Activated B cell treated with CpG ODN at 0.5 μM for 24 hours (primary cell): ENCODE results near the gene PLXDC1. TPM values are rescaled to one million over a fixed set of nuclear protein-coding genes. Genes with fewer than 3 reads are reported as not detected.

Experiments used
- ATAC-seq: fragments of 200-7000 bp; cut with Tn5 transposase; one replicate; pipeline ENCODE4 v1.10.0; 2021; ENCODE audit warnings: low read depth, mild to moderate bottlenecking, moderate library complexity
- CTCF ChIA-PET: fragments of 350-600 bp; sonication (Branson Sonifier 250); formaldehyde crosslinking; loops from one replicate; lab custom pipeline; 2021; ENCODE audit warnings: antibody characterized with exemption; lab: Charles Lee
- POLR2A ChIA-PET: fragments of 350-600 bp; sonication (Branson Sonifier 250); formaldehyde crosslinking; loops from one replicate; lab custom pipeline; 2021; ENCODE audit warnings: antibody characterized with exemption; lab: Charles Lee
- DNase-seq: peaks from one replicate; pipeline ENCODE4 v3.0.0; 2022
- H3K27ac Mint-ChIP-seq: one replicate; pipeline ENCODE4 v1.8.0; 2020; ENCODE audit warnings: mixed read lengths
- H3K27me3 Mint-ChIP-seq: one replicate; pipeline ENCODE4 v1.8.0; 2021; ENCODE audit warnings: mixed read lengths
- H3K36me3 Mint-ChIP-seq: one replicate; pipeline ENCODE4 v1.8.0; 2021; ENCODE audit warnings: low read depth, mixed read lengths
- H3K4me1 Mint-ChIP-seq: one replicate; pipeline ENCODE4 v1.8.0; 2021; ENCODE audit warnings: mixed read lengths
- H3K4me3 Mint-ChIP-seq: one replicate; pipeline ENCODE4 v1.8.0; 2020; ENCODE audit warnings: mild to moderate bottlenecking, mixed read lengths
- H3K9me3 Mint-ChIP-seq: one replicate; pipeline ENCODE4 v1.8.0; 2020; ENCODE audit warnings: mixed read lengths
- intact Hi-C: fragments of 100-400 bp; cut with micrococcal nuclease; formaldehyde crosslinking; loops from one replicate; pipeline ENCODE4 v1.15.1; 2024
- total RNA-seq: library from RNA; stranded (reverse); gene quantifications from 2 replicates; pipeline ENCODE4 v1.2.3, GENCODE V29; 2022
- TF ChIP-seq, protein P1 (sequence below): fragments of 200-600 bp; IDR thresholded peaks from one replicate; pipeline ENCODE4 v1.8.0; 2022; ENCODE audit warnings: antibody characterized with exemption, mild to moderate bottlenecking

The PLXDC1 gene
- total RNA-seq, 1 donor from 2014 or later = not detected

DNA sequence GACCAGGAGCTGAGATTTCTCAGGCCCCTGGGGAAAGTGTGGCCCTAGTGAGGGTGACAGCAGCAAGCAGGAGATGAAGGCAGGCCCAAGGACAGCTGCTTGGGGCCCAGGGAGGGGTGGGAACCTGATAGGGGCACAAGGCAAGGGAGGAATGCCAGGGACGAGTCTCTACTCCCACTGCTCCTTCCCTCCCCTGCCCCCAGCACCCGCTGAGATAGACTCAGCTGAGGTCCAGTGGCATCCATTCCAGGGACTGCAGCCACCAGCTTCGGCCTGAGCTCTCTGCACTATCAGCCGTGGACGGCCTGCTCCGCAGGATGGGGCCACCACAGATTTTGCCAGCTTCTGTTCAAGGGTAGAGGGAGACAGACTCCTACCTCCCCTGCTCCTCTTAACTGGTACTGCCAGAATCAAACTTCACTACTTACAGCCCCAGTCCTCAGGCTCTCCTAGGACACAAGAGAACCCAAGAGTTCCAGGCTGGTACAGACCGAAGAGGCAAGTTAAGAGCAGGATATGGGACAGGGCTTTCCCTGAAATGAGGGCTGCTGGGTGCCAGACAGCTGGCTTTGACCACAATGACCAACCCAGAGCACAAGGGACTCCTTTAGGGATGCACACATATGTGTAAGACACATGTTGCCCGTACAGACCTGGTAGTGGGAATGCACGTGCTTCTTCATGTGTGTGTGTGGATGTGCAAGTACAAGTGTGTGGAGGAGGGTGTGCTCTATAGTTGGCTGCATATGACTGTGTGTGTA is 40.5 kb upstream of the PLXDC1 start:
- DNase-seq (no peak), ATAC-seq (no peak)
- intact Hi-C loops = no loop called here
- POLR2A ChIA-PET = interaction anchor here (0.9 kb wide), 1 partner anchor 12 kb away, joined by 3 read pairs; no protein-coding TSS in a partner anchor
- H3K4me3 Mint-ChIP-seq = no peak overlapping the region
- H3K9me3 Mint-ChIP-seq = no peaks in the 10 kb centered on the region
- no peaks in the 10 kb centered on the region for H3K27me3 Mint-ChIP-seq
- CTCF ChIA-PET = no interaction called here
- peaks cover 14% of the 10 kb centered on the region for H3K4me1 Mint-ChIP-seq
- H3K27ac Mint-ChIP-seq = no peak overlapping the region
- H3K36me3 Mint-ChIP-seq = peaks cover 4% of the 10 kb centered on the region
- TF ChIP-seq, protein P1, sequence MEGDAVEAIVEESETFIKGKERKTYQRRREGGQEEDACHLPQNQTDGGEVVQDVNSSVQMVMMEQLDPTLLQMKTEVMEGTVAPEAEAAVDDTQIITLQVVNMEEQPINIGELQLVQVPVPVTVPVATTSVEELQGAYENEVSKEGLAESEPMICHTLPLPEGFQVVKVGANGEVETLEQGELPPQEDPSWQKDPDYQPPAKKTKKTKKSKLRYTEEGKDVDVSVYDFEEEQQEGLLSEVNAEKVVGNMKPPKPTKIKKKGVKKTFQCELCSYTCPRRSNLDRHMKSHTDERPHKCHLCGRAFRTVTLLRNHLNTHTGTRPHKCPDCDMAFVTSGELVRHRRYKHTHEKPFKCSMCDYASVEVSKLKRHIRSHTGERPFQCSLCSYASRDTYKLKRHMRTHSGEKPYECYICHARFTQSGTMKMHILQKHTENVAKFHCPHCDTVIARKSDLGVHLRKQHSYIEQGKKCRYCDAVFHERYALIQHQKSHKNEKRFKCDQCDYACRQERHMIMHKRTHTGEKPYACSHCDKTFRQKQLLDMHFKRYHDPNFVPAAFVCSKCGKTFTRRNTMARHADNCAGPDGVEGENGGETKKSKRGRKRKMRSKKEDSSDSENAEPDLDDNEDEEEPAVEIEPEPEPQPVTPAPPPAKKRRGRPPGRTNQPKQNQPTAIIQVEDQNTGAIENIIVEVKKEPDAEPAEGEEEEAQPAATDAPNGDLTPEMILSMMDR = no peak

DNA sequence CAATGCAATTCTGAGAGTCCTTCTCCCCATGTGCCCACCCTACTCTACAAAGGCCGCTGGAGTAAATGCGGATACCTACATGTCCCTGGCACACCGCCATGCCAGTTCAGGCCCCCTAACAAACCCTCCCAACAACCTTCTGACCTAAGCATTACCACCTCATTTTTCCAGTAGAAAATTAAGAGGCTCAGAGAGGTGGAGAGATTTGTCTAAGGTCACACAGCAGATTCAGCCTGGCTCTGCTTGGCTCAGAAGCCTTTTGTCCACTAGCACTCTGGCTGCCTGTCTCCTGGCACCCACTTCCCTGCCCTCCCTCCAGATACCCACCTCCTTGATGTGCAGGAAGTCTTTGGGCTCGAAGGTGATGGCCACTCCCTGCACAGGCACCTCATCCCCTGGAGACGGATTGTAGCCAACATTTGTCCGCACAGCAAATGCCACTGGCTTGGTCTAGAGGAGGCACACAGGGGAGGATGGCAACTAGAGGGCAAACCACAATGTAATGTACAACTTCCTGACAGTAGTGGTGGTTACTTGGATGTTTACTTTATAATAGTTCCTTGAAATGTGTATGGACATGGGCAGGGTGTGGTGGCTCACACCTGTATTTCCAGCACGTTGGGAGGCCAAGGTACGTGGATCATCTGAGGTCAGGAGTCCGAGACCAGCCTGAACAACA is 35.9 kb upstream of the PLXDC1 start:
- ATAC-seq (no peak), DNase-seq (no peak)
- intact Hi-C loops = no loop called here
- TF ChIP-seq, protein P1 = no peak
- H3K4me3 Mint-ChIP-seq = no peak overlapping the region
- POLR2A ChIA-PET = interaction anchor here (1.4 kb wide), 1 partner anchor 13 kb away, joined by 6 read pairs; the partner anchor contains the start of gene RPL19
- no peaks in the 10 kb centered on the region for H3K27me3 Mint-ChIP-seq
- H3K4me1 Mint-ChIP-seq = no peaks in the 10 kb centered on the region
- H3K9me3 Mint-ChIP-seq = no peaks in the 10 kb centered on the region
- no peak overlapping the region for H3K27ac Mint-ChIP-seq
- CTCF ChIA-PET = no interaction called here
- peaks cover 8% of the 10 kb centered on the region for H3K36me3 Mint-ChIP-seq

DNA sequence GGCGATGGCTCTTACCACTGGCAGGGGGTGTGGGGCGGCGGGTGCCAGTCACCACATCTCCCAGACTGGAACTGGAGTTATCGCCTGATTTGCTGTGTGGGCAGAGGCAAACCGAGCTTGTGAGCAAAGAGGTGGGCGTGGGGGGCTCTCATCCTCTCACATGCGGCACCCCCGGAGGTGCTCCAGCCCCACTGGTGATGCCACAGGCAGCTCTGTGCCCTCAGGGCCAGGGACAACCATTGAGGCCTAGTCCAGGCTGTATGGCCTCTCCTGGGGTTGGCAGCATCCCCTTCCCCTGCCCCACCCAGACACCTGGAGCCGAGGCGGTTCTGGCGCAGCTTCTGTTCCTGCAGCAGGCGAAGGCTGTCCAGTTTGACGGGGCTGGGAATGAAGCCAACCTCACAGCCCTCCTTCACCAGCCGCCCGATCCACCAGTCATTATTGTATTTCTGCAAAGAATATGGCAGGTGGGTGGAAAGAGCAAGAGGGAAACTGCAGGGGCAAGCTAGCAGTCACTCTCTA is 35.1 kb upstream of the PLXDC1 start:
- no peaks in the 10 kb centered on the region for H3K4me1 Mint-ChIP-seq
- intact Hi-C loops = no loop called here
- POLR2A ChIA-PET = interaction anchor here (1.4 kb wide), 1 partner anchor 13 kb away, joined by 6 read pairs; the partner anchor contains the start of gene RPL19
- DNase-seq (no peak), ATAC-seq (no peak)
- peaks cover 8% of the 10 kb centered on the region for H3K36me3 Mint-ChIP-seq
- H3K4me3 Mint-ChIP-seq = no peak overlapping the region
- H3K9me3 Mint-ChIP-seq = no peaks in the 10 kb centered on the region
- no peak overlapping the region for H3K27ac Mint-ChIP-seq
- no peaks in the 10 kb centered on the region for H3K27me3 Mint-ChIP-seq
- TF ChIP-seq, protein P1 = no peak
- CTCF ChIA-PET = interaction anchor here (0.7 to 1.3 kb wide), 2 partner anchors 22 to 101 kb away, joined by 3 read pairs; no protein-coding TSS in a partner anchor

DNA sequence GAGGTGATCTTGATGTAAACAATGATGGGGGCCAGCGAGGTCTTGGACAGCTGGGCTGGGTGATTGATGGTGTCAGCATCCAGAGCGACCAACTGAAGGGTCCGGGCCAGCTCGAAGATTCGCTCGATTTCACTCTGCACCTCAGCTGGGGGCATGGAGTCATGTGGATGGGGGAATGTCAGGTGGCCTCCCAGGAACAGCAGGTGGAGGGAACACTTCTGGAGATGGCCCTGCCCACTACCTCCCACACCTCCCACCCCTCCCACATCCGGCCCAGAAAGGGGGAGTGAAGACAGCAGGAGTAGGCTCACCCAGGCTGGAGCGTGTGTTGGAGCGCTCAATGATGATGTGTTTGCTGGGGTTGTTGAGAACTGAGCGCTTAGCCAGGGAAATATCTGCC is 32.3 kb upstream of the PLXDC1 start:
- POLR2A ChIA-PET = interaction anchor here (0.7 kb wide), 1 partner anchor 40 kb away, joined by 3 read pairs; no protein-coding TSS in a partner anchor

More for the DNA sequence above, 32.3 kb upstream of the PLXDC1 start:
- Mint-ChIP-seq H3K4me3 (no peak overlapping the region), H3K4me1 (no peaks in the 10 kb centered on the region), H3K9me3 (no peaks in the 10 kb centered on the region), H3K27me3 (no peaks in the 10 kb centered on the region), H3K27ac (no peak overlapping the region), H3K36me3 (peaks cover 8% of the 10 kb centered on the region)
- ATAC-seq (no peak), DNase-seq (no peak)
- intact Hi-C loops = no loop called here
- CTCF ChIA-PET = interaction anchor here (1.0 kb wide), 1 partner anchor 9 kb away, joined by 4 read pairs; no protein-coding TSS in a partner anchor
- TF ChIP-seq, protein P1 = no peak
